Spleen (tissue), 7 donors: ENCODE measurements around the gene NDUFS3.

Experiments
- CTCF ChIP-seq, 11 experiments: fragments of 200-600 bp in 7 of 11; fragments of 450-650 bp in 4 of 11; sonication (generic) in 4 of 11; IDR thresholded peaks in 8 of 11; conservative IDR thresholded peaks in 3 of 11; 1 replicate in 7 of 11; 2 replicates in 4 of 11; pipeline versions ENCODE4 v1.4.0 to v1.8.0; 2016 to 2021; ENCODE audit warnings: antibody characterized with exemption in 11 of 11, inconsistent platforms in 4 of 11, mild to moderate bottlenecking in 1 of 11
- POLR2A ChIP-seq, 3 donors: fragments of 450-650 bp; IDR thresholded peaks; one replicate each; pipeline ENCODE4 v1.5.1; 2017; ENCODE audit warnings: antibody characterized with exemption in 3 of 3, mild to moderate bottlenecking in 1 of 3
- donor health status: DM: no; HTN: no; CAD: no; lungs with moderate emphysema.
- donor health status: DM: no; HTN: no; CAD: no.
- donor health status: DM: no; HTN: no; CAD: no.

GRCh38 chr11:47616726-47617416, 38.0 kb downstream of the NDUFS3 start:
- TF ChIP-seq CTCF (IDR thresholded peaks at IDR 0.05 in 8 of 11, conservative IDR thresholded peaks at IDR 0.05 in 3 of 11) (peak in 4 of 11 experiments; percentile 16 to 41 (median 20)), POLR2A (IDR thresholded peaks at IDR 0.05) (no peak)
